ENCODE measurements around the gene CLHC1. TPM values are rescaled to one million over a fixed set of nuclear protein-coding genes. Genes with fewer than 3 reads are reported as not detected.

CLHC1 gene
- total and polyA plus RNA-seq, 4 donors = 0.45 to 4.9 (median 2.6) TPM

- no peak overlapping the region for H3K27ac ChIP-seq (ENCODE audit: low read depth in 1 of 2, low read length in 2 of 2)
- no peak for DNase-seq (ENCODE audit: low spot score)
- 90% methylated on average over 2 of the region's 2 CpGs for WGBS
These were observed 89.6 kb downstream of the CLHC1 start for GRCh38 chr2:55142518-55142917.

GRCh38 chr2:55141572-55142413 is 90.3 kb downstream of the CLHC1 start:
- H3K27me3 ChIP-seq (ENCODE audit: control insufficient read depth in 4 of 4, insufficient read depth in 4 of 4, low read length in 3 of 4) = no peaks in the 10 kb centered on the region
- H3K36me3 ChIP-seq (ENCODE audit: control insufficient read depth in 4 of 4, insufficient read depth in 3 of 4, low read depth in 1 of 4, low read length in 3 of 4) = no peaks in the 10 kb centered on the region
- H3K4me3 ChIP-seq (ENCODE audit: low read depth in 1 of 3, low read length in 3 of 3) = no peak overlapping the region
- no peak for DNase-seq (ENCODE audit: low spot score)
- H3K27ac ChIP-seq (ENCODE audit: low read depth in 1 of 2, low read length in 2 of 2) = no peak overlapping the region
- TF ChIP-seq JUND (IDR thresholded peaks at IDR 0.05) (no peak), CTCF (IDR thresholded peaks at IDR 0.05; ENCODE audit: low read depth, low read length, missing input control) (no peak), HNF4A (conservative IDR thresholded peaks at IDR 0.05) (no peak), SP1 (IDR thresholded peaks at IDR 0.05) (no peak), HNF4G (IDR thresholded peaks at IDR 0.05) (no peak)
- no peak overlapping the region for H3K9ac ChIP-seq (ENCODE audit: low read depth in 1 of 2, low read length in 2 of 2)
- peaks cover 0 to 1% (median 0%) of the 10 kb centered on the region in 4 donors for H3K9me3 ChIP-seq (ENCODE audit: control insufficient read depth in 4 of 4, low read length in 3 of 4)
- H3K4me1 ChIP-seq (ENCODE audit: control insufficient read depth in 4 of 4, insufficient read depth in 4 of 4, low read length in 3 of 4) = no peaks in the 10 kb centered on the region
- 84% methylated on average over 9 of the region's 9 CpGs for WGBS

More at GRCh38 chr2:55142518-55142917, 89.6 kb downstream of the CLHC1 start:
- H3K9me3 ChIP-seq (ENCODE audit: control insufficient read depth in 4 of 4, low read length in 3 of 4) = peaks cover 0 to 1% (median 0%) of the 10 kb centered on the region in 4 donors
- H3K9ac ChIP-seq (ENCODE audit: low read depth in 1 of 2, low read length in 2 of 2) = no peak overlapping the region
- no peaks in the 10 kb centered on the region for H3K4me1 ChIP-seq (ENCODE audit: control insufficient read depth in 4 of 4, insufficient read depth in 4 of 4, low read length in 3 of 4)
- TF ChIP-seq ATF3 (IDR thresholded peaks at IDR 0.05) (no peak), GABPA (IDR thresholded peaks at IDR 0.05 in 1 of 2, conservative IDR thresholded peaks at IDR 0.05 in 1 of 2) (no peak), RXRA (IDR thresholded peaks at IDR 0.05) (no peak), JUND (IDR thresholded peaks at IDR 0.05) (no peak), EGR1 (IDR thresholded peaks at IDR 0.05; ENCODE audit: low read depth in 2 of 2) (no peak)
- no peak overlapping the region for H3K4me3 ChIP-seq (ENCODE audit: low read depth in 1 of 3, low read length in 3 of 3)
- H3K36me3 ChIP-seq (ENCODE audit: control insufficient read depth in 4 of 4, insufficient read depth in 3 of 4, low read depth in 1 of 4, low read length in 3 of 4) = no peaks in the 10 kb centered on the region
- H3K27me3 ChIP-seq (ENCODE audit: control insufficient read depth in 4 of 4, insufficient read depth in 4 of 4, low read length in 3 of 4) = no peaks in the 10 kb centered on the region

GRCh38 chr2:55140316-55141219 is 91.5 kb downstream of the CLHC1 start:
- Histone ChIP-seq H3K9ac (ENCODE audit: low read depth in 1 of 2, low read length in 2 of 2) (no peak overlapping the region), H3K27me3 (ENCODE audit: control insufficient read depth in 4 of 4, insufficient read depth in 4 of 4, low read length in 3 of 4) (no peaks in the 10 kb centered on the region), H3K9me3 (ENCODE audit: control insufficient read depth in 4 of 4, low read length in 3 of 4) (peaks cover 0 to 1% (median 0%) of the 10 kb centered on the region in 4 donors), H3K4me3 (ENCODE audit: low read depth in 1 of 3, low read length in 3 of 3) (no peak overlapping the region), H3K36me3 (ENCODE audit: control insufficient read depth in 4 of 4, insufficient read depth in 3 of 4, low read depth in 1 of 4, low read length in 3 of 4) (no peaks in the 10 kb centered on the region), H3K4me1 (ENCODE audit: control insufficient read depth in 4 of 4, insufficient read depth in 4 of 4, low read length in 3 of 4) (peaks cover 0 to 6% (median 2%) of the 10 kb centered on the region in 4 donors), H3K27ac (ENCODE audit: low read depth in 1 of 2, low read length in 2 of 2) (no peak overlapping the region)
- TF ChIP-seq GABPA (IDR thresholded peaks at IDR 0.05 in 1 of 2, conservative IDR thresholded peaks at IDR 0.05 in 1 of 2) (no peak), ZBTB33 (IDR thresholded peaks at IDR 0.05) (no peak), SP1 (IDR thresholded peaks at IDR 0.05) (no peak), TAF1 (conservative IDR thresholded peaks at IDR 0.05) (no peak), JUND (IDR thresholded peaks at IDR 0.05) (no peak), YY1 (IDR thresholded peaks at IDR 0.05) (no peak), FOXA2 (IDR thresholded peaks at IDR 0.05) (no peak), NR2F2 (IDR thresholded peaks at IDR 0.05) (no peak), REST (IDR thresholded peaks at IDR 0.05) (no peak), FOXA1 (IDR thresholded peaks at IDR 0.05) (no peak), RXRA (IDR thresholded peaks at IDR 0.05) (no peak)
- 82% methylated on average over 8 of the region's 8 CpGs for WGBS
- DNase-seq (ENCODE audit: low spot score) = no peak
